HG03039 (cell line): ENCODE measurements around the gene ABHD14A.
"Not testable (repeated sequence)": the region's sequence is repeated elsewhere in the genome, so short reads cannot be mapped to it uniquely, and the experiment has no call there.

ENCODE experiments used
- ATAC-seq: cut with Tn5 transposase; IDR thresholded peaks from one replicate; pipeline ENCODE4 v1.9.1; 2021; ENCODE audit warnings: mild to moderate bottlenecking, moderate library complexity; ENCODE audit not compliant: unreplicated experiment

Gene ABHD14A

GRCh38 chr3:51974963-51975851 is at the start of gene ABHD14A:
Gene ABHD14A, plus strand, starts transcription at chr3:51975064. Its CDS starts 72 bp downstream, at chr3:51975136.
- peak; percentile 39 for ATAC-seq

GRCh38 chr3:51927061-51927977 is 47.5 kb upstream of the ABHD14A start:
- ATAC-seq = no peak

- no peak for ATAC-seq
These were observed 46.4 kb upstream of the ABHD14A start for GRCh38 chr3:51928438-51928837.

GRCh38 chr3:51928981-51929380 is 45.9 kb upstream of the ABHD14A start:
- not testable (repeated sequence) for ATAC-seq

- no peak for ATAC-seq
These were observed 45.4 kb upstream of the ABHD14A start for GRCh38 chr3:51929420-51930003.

- no peak for ATAC-seq
These were observed 44.4 kb upstream of the ABHD14A start for GRCh38 chr3:51930439-51930838.

- ATAC-seq = no peak
These were observed 43.1 kb upstream of the ABHD14A start for GRCh38 chr3:51931756-51932155.

GRCh38 chr3:51932471-51933370 is 42.1 kb upstream of the ABHD14A start:
- no peak for ATAC-seq

- no peak for ATAC-seq
These were observed 41.3 kb upstream of the ABHD14A start for GRCh38 chr3:51933471-51934138.

- ATAC-seq = no peak
These were observed 40.6 kb upstream of the ABHD14A start for GRCh38 chr3:51934139-51934850.

- ATAC-seq = no peak
These were observed 39.6 kb upstream of the ABHD14A start for GRCh38 chr3:51934991-51935885.

GRCh38 chr3:51935886-51936755 is 38.7 kb upstream of the ABHD14A start:
- ATAC-seq = no peak

- no peak for ATAC-seq
These were observed 37.9 kb upstream of the ABHD14A start for GRCh38 chr3:51937014-51937413.

- ATAC-seq = no peak
These were observed 37.0 kb upstream of the ABHD14A start for GRCh38 chr3:51937611-51938450.

- no peak for ATAC-seq
These were observed 36.0 kb upstream of the ABHD14A start for GRCh38 chr3:51938780-51939425.
